HG03045 (cell line): ENCODE results near the gene ITGB7.

Experiments
- ATAC-seq: cut with Tn5 transposase; IDR thresholded peaks from one replicate; pipeline ENCODE4 v1.9.1; 2021; ENCODE audit warnings: mild to moderate bottlenecking, moderate library complexity; ENCODE audit not compliant: unreplicated experiment

Gene ITGB7

GRCh38 chr12:53207042-53207441 is at the start of gene ITGB7:
ITGB7 (minus strand) TSS chr12:53207251; CDS start chr12:53200443, 6,808 bp downstream.
- ATAC-seq, result peak; percentile 32

GRCh38 chr12:53255996-53256395 is 48.9 kb upstream of the ITGB7 start:
- ATAC-seq, result no peak

- no peak for ATAC-seq
These were observed 47.9 kb upstream of the ITGB7 start for GRCh38 chr12:53254816-53255545.

- no peak for ATAC-seq
These were observed 46.2 kb upstream of the ITGB7 start for GRCh38 chr12:53253298-53253697.

GRCh38 chr12:53252349-53252916 is 45.4 kb upstream of the ITGB7 start:
- ATAC-seq, result no peak

GRCh38 chr12:53251477-53252348 is 44.7 kb upstream of the ITGB7 start:
- ATAC-seq, result peak; percentile 80

- ATAC-seq, result no peak
These were observed 38.2 kb upstream of the ITGB7 start for GRCh38 chr12:53245286-53245685.

GRCh38 chr12:53244337-53244736 is 37.3 kb upstream of the ITGB7 start:
- ATAC-seq, result no peak

- no peak for ATAC-seq
These were observed 34.8 kb upstream of the ITGB7 start for GRCh38 chr12:53241623-53242412.

GRCh38 chr12:53239643-53240258 is 32.7 kb upstream of the ITGB7 start:
- no peak for ATAC-seq

GRCh38 chr12:53236443-53237111 is 29.5 kb upstream of the ITGB7 start:
- ATAC-seq, result no peak

GRCh38 chr12:53235742-53236442 is 28.8 kb upstream of the ITGB7 start:
- no peak for ATAC-seq

GRCh38 chr12:53235164-53235563 is 28.1 kb upstream of the ITGB7 start:
- ATAC-seq, result no peak

GRCh38 chr12:53234271-53234914 is 27.3 kb upstream of the ITGB7 start:
- ATAC-seq, result no peak

GRCh38 chr12:53233671-53234121 is 26.6 kb upstream of the ITGB7 start:
- ATAC-seq, result no peak

- no peak for ATAC-seq
These were observed 25.8 kb upstream of the ITGB7 start for GRCh38 chr12:53232646-53233461.

GRCh38 chr12:53231921-53232645 is 25.0 kb upstream of the ITGB7 start, which contains the start of gene RARG:
RARG (minus strand) TSS chr12:53232209; CDS start chr12:53227545, 4,664 bp downstream.
- ATAC-seq, result no peak
